Measurements from ENCODE around the gene AKAP13. TPM values are rescaled to one million over a fixed set of nuclear protein-coding genes. Genes with fewer than 3 reads are reported as not detected.

AKAP13 gene
- total RNA-seq, 1 experiment from 2014 or later, result 54.5 TPM

DNA sequence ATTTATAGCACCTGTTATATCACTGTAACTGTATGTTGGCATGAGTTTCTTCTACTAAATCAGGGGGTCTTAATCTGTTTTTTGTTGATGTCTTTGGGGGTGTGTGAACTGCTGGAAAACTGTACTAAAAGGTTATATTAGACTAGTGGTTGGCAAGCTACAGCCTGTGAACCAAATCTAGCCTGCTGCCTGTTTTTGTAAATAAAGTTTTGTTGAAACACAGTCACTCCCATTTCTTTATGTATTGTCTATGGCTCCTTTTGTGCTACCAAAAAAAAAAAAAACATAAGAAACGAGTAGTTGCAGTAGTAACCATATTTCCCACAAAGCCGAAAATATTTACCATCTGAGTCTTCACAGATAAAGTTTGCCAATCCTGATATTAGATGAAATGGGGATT, 126.7 kb downstream of the AKAP13 start:
- CTCF ChIA-PET, result interaction anchor here (0.8 to 1.2 kb wide), 2 partner anchors 176 to 210 kb away, joined by 3 read pairs; no protein-coding TSS in a partner anchor
- intact Hi-C loops (cut with micrococcal nuclease; ENCODE audit: unreplicated experiment), result no loop called here
- no peak for DNase-seq (ENCODE audit: low spot score)
- H3K36me3 ChIP-seq (ENCODE audit: insufficient read depth, low read length, poor library complexity, severe bottlenecking), result no peaks in the 10 kb centered on the region
- H3K9me3 ChIP-seq (ENCODE audit: low read depth, low read length, poor library complexity, severe bottlenecking), result no peaks in the 10 kb centered on the region
- no peaks in the 10 kb centered on the region for H3K27me3 ChIP-seq (replicated peaks; ENCODE audit: insufficient read depth, low read depth, low read length, poor library complexity)
- peaks cover 7% of the 10 kb centered on the region for H3K4me1 ChIP-seq (ENCODE audit: insufficient read depth, low read length, poor library complexity, severe bottlenecking)
- H3K27ac ChIP-seq (ENCODE audit: low read depth, low read length, poor library complexity, severe bottlenecking), result no peak overlapping the region
- POLR2A ChIA-PET (ENCODE audit: low non-redundant PET), result no interaction called here
- TF ChIP-seq EZH2 (IDR thresholded peaks at IDR 0.05; ENCODE audit: borderline replicate concordance, low read depth, low read length, poor library complexity, severe bottlenecking), result no peak
- no peak for TF ChIP-seq CTCF (conservative IDR thresholded peaks at IDR 0.05; ENCODE audit: low read depth, low read length)
- BruUV-seq (replicated peaks), result no TSS peak
- H3K4me3 ChIP-seq (ENCODE audit: low read depth, low read length, poor library complexity, severe bottlenecking), result no peak overlapping the region

- Histone ChIP-seq H3K36me3 (ENCODE audit: insufficient read depth, low read length, poor library complexity, severe bottlenecking) (no peaks in the 10 kb centered on the region), H3K9me3 (ENCODE audit: low read depth, low read length, poor library complexity, severe bottlenecking) (no peaks in the 10 kb centered on the region), H3K4me1 (ENCODE audit: insufficient read depth, low read length, poor library complexity, severe bottlenecking) (peaks cover 2% of the 10 kb centered on the region), H3K27ac (ENCODE audit: low read depth, low read length, poor library complexity, severe bottlenecking) (no peak overlapping the region), H3K27me3 (replicated peaks; ENCODE audit: insufficient read depth, low read depth, low read length, poor library complexity) (no peaks in the 10 kb centered on the region), H3K4me3 (ENCODE audit: low read depth, low read length, poor library complexity, severe bottlenecking) (no peak overlapping the region)
- POLR2A ChIA-PET (ENCODE audit: low non-redundant PET), result no interaction called here
- TF ChIP-seq EZH2 (IDR thresholded peaks at IDR 0.05; ENCODE audit: borderline replicate concordance, low read depth, low read length, poor library complexity, severe bottlenecking), result no peak
- no peak for TF ChIP-seq CTCF (conservative IDR thresholded peaks at IDR 0.05; ENCODE audit: low read depth, low read length)
- intact Hi-C loops (cut with micrococcal nuclease; ENCODE audit: unreplicated experiment), result no loop called here
- DNase-seq (ENCODE audit: low spot score), result no peak
- CTCF ChIA-PET, result no interaction called here
- no TSS peak for BruUV-seq (replicated peaks)
These were observed 129.6 kb downstream of the AKAP13 start for GRCh38 chr15:85509973-85510372.

DNA sequence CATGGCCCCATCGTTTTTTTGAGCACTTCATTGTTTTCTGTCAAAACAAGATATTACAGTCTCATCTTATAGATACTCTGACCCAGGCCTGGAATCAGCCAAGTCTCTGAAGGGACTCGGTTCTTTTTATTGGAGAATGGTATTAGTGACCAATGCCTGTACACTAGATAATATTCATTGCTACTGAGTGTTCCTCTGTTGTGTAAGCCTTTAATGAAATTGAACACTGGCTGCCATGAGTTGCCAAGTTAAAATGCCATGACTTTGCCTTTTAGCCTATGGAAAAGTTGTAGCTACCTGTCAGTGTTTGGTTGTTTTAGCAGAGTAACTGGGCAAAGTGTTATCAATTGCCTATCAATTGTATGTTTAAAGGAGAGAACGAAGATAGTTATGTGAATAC, 134.0 kb downstream of the AKAP13 start:
- POLR2A ChIA-PET (ENCODE audit: low non-redundant PET), result no interaction called here
- Histone ChIP-seq H3K4me3 (ENCODE audit: low read depth, low read length, poor library complexity, severe bottlenecking) (no peak overlapping the region), H3K27me3 (replicated peaks; ENCODE audit: insufficient read depth, low read depth, low read length, poor library complexity) (no peaks in the 10 kb centered on the region), H3K36me3 (ENCODE audit: insufficient read depth, low read length, poor library complexity, severe bottlenecking) (no peaks in the 10 kb centered on the region), H3K27ac (ENCODE audit: low read depth, low read length, poor library complexity, severe bottlenecking) (no peak overlapping the region), H3K9me3 (ENCODE audit: low read depth, low read length, poor library complexity, severe bottlenecking) (no peaks in the 10 kb centered on the region), H3K4me1 (ENCODE audit: insufficient read depth, low read length, poor library complexity, severe bottlenecking) (peaks cover 8% of the 10 kb centered on the region)
- no peak for DNase-seq (ENCODE audit: low spot score)
- BruUV-seq (replicated peaks), result no TSS peak
- intact Hi-C loops (cut with micrococcal nuclease; ENCODE audit: unreplicated experiment), result no loop called here
- TF ChIP-seq EZH2 (IDR thresholded peaks at IDR 0.05; ENCODE audit: borderline replicate concordance, low read depth, low read length, poor library complexity, severe bottlenecking) (no peak), CTCF (conservative IDR thresholded peaks at IDR 0.05; ENCODE audit: low read depth, low read length) (no peak)
- CTCF ChIA-PET, result no interaction called here

Measured in A673 (cell line).